B cell (primary cell): ENCODE measurements around the gene ARL5B.

Experiments
- EZH2 ChIP-seq: IDR thresholded peaks from 2 replicates; pipeline ENCODE4 v1.6.1; 2012; ENCODE audit warnings: borderline replicate concordance, low read depth, mild to moderate bottlenecking, moderate library complexity, low read length; ENCODE audit not compliant: insufficient read depth, poor library complexity, severe bottlenecking
- TF ChIP-seq, protein P1 (sequence below): fragments of 200-600 bp; IDR thresholded peaks from one replicate; pipeline ENCODE4 v1.8.0; 2022; ENCODE audit warnings: antibody characterized with exemption, mild to moderate bottlenecking

DNA sequence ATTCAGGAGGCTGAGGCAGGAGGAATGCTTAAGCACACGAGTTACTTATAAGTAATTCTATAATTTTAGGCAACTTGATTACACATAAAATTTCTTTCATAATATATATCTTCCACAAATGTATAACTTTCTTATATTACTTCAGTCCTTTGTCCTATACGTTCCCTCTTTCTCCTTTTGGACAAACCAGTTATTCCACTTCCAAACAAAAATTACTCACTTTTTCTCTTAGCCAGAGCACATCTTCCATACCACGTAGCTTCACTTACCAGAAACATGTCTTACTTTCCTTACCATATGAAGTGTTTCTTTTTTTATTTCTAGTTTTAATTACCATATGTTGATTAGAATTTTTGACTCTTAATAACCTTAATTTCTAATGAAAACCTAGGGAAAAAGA is 64.6 kb downstream of the ARL5B start:
- TF ChIP-seq EZH2: no peak
- TF ChIP-seq, protein P1, sequence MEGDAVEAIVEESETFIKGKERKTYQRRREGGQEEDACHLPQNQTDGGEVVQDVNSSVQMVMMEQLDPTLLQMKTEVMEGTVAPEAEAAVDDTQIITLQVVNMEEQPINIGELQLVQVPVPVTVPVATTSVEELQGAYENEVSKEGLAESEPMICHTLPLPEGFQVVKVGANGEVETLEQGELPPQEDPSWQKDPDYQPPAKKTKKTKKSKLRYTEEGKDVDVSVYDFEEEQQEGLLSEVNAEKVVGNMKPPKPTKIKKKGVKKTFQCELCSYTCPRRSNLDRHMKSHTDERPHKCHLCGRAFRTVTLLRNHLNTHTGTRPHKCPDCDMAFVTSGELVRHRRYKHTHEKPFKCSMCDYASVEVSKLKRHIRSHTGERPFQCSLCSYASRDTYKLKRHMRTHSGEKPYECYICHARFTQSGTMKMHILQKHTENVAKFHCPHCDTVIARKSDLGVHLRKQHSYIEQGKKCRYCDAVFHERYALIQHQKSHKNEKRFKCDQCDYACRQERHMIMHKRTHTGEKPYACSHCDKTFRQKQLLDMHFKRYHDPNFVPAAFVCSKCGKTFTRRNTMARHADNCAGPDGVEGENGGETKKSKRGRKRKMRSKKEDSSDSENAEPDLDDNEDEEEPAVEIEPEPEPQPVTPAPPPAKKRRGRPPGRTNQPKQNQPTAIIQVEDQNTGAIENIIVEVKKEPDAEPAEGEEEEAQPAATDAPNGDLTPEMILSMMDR: no peak
